ENCODE results near the gene CLCN1. TPM values are rescaled to one million over a fixed set of nuclear protein-coding genes. Genes with fewer than 3 reads are reported as not detected.

CLCN1 gene
- total RNA-seq, 1 donor from 2014 or later: not detected

GRCh38 chr7:143322760-143323633 is 7.1 kb downstream of the CLCN1 start:
- intact Hi-C loops (cut with DNase I): no loop called here

GRCh38 chr7:143323653-143324052 is 7.7 kb downstream of the CLCN1 start:
- DNase-seq (ENCODE audit: low spot score): no peak
- intact Hi-C loops (cut with DNase I): no loop called here

More at GRCh38 chr7:143322760-143323633, 7.1 kb downstream of the CLCN1 start:
- no peak for DNase-seq (ENCODE audit: low spot score)

GRCh38 chr7:143325240-143325639 is 9.3 kb downstream of the CLCN1 start:
- DNase-seq (ENCODE audit: low spot score): no peak
- intact Hi-C loops (cut with DNase I): no loop called here

- DNase-seq (ENCODE audit: low spot score): no peak
- intact Hi-C loops (cut with DNase I): no loop called here
Observed at GRCh38 chr7:143327903-143328302, 12.0 kb downstream of the CLCN1 start.

- intact Hi-C loops (cut with DNase I): no loop called here
- no peak for DNase-seq (ENCODE audit: low spot score)
Observed at GRCh38 chr7:143329471-143330170, 13.7 kb downstream of the CLCN1 start.

GRCh38 chr7:143331179-143331801 is 15.4 kb downstream of the CLCN1 start:
- DNase-seq (ENCODE audit: low spot score): no peak
- intact Hi-C loops (cut with DNase I): no loop called here

GRCh38 chr7:143334244-143334643 is 18.3 kb downstream of the CLCN1 start:
- intact Hi-C loops (cut with DNase I): no loop called here
- no peak for DNase-seq (ENCODE audit: low spot score)

- DNase-seq (ENCODE audit: low spot score): no peak
Observed at GRCh38 chr7:143337216-143337615, 21.3 kb downstream of the CLCN1 start.

GRCh38 chr7:143341842-143342241 is 25.9 kb downstream of the CLCN1 start:
- intact Hi-C loops (cut with DNase I): no loop called here
- DNase-seq (ENCODE audit: low spot score): no peak

More at GRCh38 chr7:143337216-143337615, 21.3 kb downstream of the CLCN1 start:
- intact Hi-C loops (cut with DNase I): no loop called here

GRCh38 chr7:143343596-143343995 is 27.7 kb downstream of the CLCN1 start:
- DNase-seq (ENCODE audit: low spot score): no peak
- intact Hi-C loops (cut with DNase I): no loop called here

GRCh38 chr7:143345428-143345900 is 29.6 kb downstream of the CLCN1 start:
- DNase-seq (ENCODE audit: low spot score): peak; percentile 89
- intact Hi-C loops (cut with DNase I): no loop called here

- intact Hi-C loops (cut with DNase I): no loop called here
- no peak for DNase-seq (ENCODE audit: low spot score)
Observed at GRCh38 chr7:143346018-143346417, 30.1 kb downstream of the CLCN1 start.

GRCh38 chr7:143347950-143348349 is 32.0 kb downstream of the CLCN1 start:
- intact Hi-C loops (cut with DNase I): no loop called here
- DNase-seq (ENCODE audit: low spot score): no peak

- intact Hi-C loops (cut with DNase I): no loop called here
- DNase-seq (ENCODE audit: low spot score): no peak
Observed at GRCh38 chr7:143351060-143351459, 35.1 kb downstream of the CLCN1 start.

GRCh38 chr7:143351574-143351973 is 35.7 kb downstream of the CLCN1 start:
- intact Hi-C loops (cut with DNase I): no loop called here
- no peak for DNase-seq (ENCODE audit: low spot score)

- DNase-seq (ENCODE audit: low spot score): no peak
- intact Hi-C loops (cut with DNase I): no loop called here
Observed at GRCh38 chr7:143352531-143353002, 36.7 kb downstream of the CLCN1 start.

GRCh38 chr7:143354376-143354775 is 38.5 kb downstream of the CLCN1 start:
- intact Hi-C loops (cut with DNase I): no loop called here
- no peak for DNase-seq (ENCODE audit: low spot score)

GRCh38 chr7:143354965-143355364 is 39.1 kb downstream of the CLCN1 start:
- no peak for DNase-seq (ENCODE audit: low spot score)
- intact Hi-C loops (cut with DNase I): no loop called here

GRCh38 chr7:143355450-143356385 is 39.8 kb downstream of the CLCN1 start:
- intact Hi-C loops (cut with DNase I): no loop called here

More at GRCh38 chr7:143355450-143356385, 39.8 kb downstream of the CLCN1 start:
- DNase-seq (ENCODE audit: low spot score): no peak

Measured in cardiac septum (tissue), 1 donor.